ENCODE measurements around the gene SLC35F3.
"Not testable (repeated sequence)": the region's sequence is repeated elsewhere in the genome, so short reads cannot be mapped to it uniquely, and the experiment has no call there.

SLC35F3 gene

GRCh38 chr1:234148350-234148749 is 243.9 kb downstream of the SLC35F3 start:
- no peak for DNase-seq (ENCODE audit: low spot score)

- no peak for DNase-seq (ENCODE audit: low spot score)
These were observed 244.3 kb downstream of the SLC35F3 start for GRCh38 chr1:234148816-234149215.

GRCh38 chr1:234149217-234149616 is 244.7 kb downstream of the SLC35F3 start:
- no peak for DNase-seq (ENCODE audit: low spot score)

- DNase-seq (ENCODE audit: low spot score) = no peak
These were observed 246.4 kb downstream of the SLC35F3 start for GRCh38 chr1:234150892-234151291.

GRCh38 chr1:234152344-234152743 is 247.9 kb downstream of the SLC35F3 start:
- not testable (repeated sequence) for DNase-seq (ENCODE audit: low spot score)

- peak; percentile 39 for DNase-seq (ENCODE audit: low spot score)
These were observed 250.1 kb downstream of the SLC35F3 start for GRCh38 chr1:234154320-234155251.

GRCh38 chr1:234162661-234163060 is 258.2 kb downstream of the SLC35F3 start:
- DNase-seq (ENCODE audit: low spot score) = no peak

- no peak for DNase-seq (ENCODE audit: low spot score)
These were observed 258.9 kb downstream of the SLC35F3 start for GRCh38 chr1:234163267-234163919.

GRCh38 chr1:234164098-234164709 is 259.7 kb downstream of the SLC35F3 start:
- no peak for DNase-seq (ENCODE audit: low spot score)

GRCh38 chr1:234168061-234168724 is 263.7 kb downstream of the SLC35F3 start:
- no peak for DNase-seq (ENCODE audit: low spot score)

- DNase-seq (ENCODE audit: low spot score) = no peak
These were observed 264.8 kb downstream of the SLC35F3 start for GRCh38 chr1:234169161-234169849.

GRCh38 chr1:234170067-234170466 is 265.6 kb downstream of the SLC35F3 start:
- no peak for DNase-seq (ENCODE audit: low spot score)

GRCh38 chr1:234170622-234171021 is 266.1 kb downstream of the SLC35F3 start:
- no peak for DNase-seq (ENCODE audit: low spot score)

- DNase-seq (ENCODE audit: low spot score) = no peak
These were observed 269.5 kb downstream of the SLC35F3 start for GRCh38 chr1:234173968-234174367.

- DNase-seq (ENCODE audit: low spot score) = no peak
These were observed 270.9 kb downstream of the SLC35F3 start for GRCh38 chr1:234175363-234175762.

GRCh38 chr1:234176000-234176399 is 271.5 kb downstream of the SLC35F3 start:
- no peak for DNase-seq (ENCODE audit: low spot score)

GRCh38 chr1:234176847-234177246 is 272.4 kb downstream of the SLC35F3 start:
- not testable (repeated sequence) for DNase-seq (ENCODE audit: low spot score)

- DNase-seq (ENCODE audit: low spot score) = no peak
These were observed 281.0 kb downstream of the SLC35F3 start for GRCh38 chr1:234185438-234185837.

GRCh38 chr1:234186037-234186688 is 281.7 kb downstream of the SLC35F3 start:
- DNase-seq (ENCODE audit: low spot score) = no peak

GRCh38 chr1:234188454-234188792 is 283.9 kb downstream of the SLC35F3 start:
- DNase-seq (ENCODE audit: low spot score) = no peak

- DNase-seq (ENCODE audit: low spot score) = no peak
These were observed 293.4 kb downstream of the SLC35F3 start for GRCh38 chr1:234197839-234198238.
